Effector memory CD4-positive, alpha-beta T cell (primary cell): ENCODE results near the gene IL6R.
A peak's percentile ranks its signal among the peaks of the same experiment; 100 is the strongest.
"Not testable (repeated sequence)": the region's sequence is repeated elsewhere in the genome, so short reads cannot be mapped to it uniquely, and the experiment has no call there.

Source experiments
- DNase-seq, 3 donors: peaks; one replicate each; pipeline ENCODE4 v3.0.0-alpha.2; 2020
- H3K27ac ChIP-seq: 2 replicates; pipeline ENCODE4 v1.7.0; 2013; ENCODE audit warnings: mild to moderate bottlenecking, low read length, moderate library complexity; ENCODE audit not compliant: insufficient read depth, poor library complexity, severe bottlenecking
- H3K27me3 ChIP-seq: replicated peaks from 2 replicates; pipeline ENCODE4 v1.7.0; 2013; ENCODE audit warnings: mild to moderate bottlenecking, low read length; ENCODE audit not compliant: insufficient read depth, control insufficient read depth, poor library complexity, severe bottlenecking
- H3K36me3 ChIP-seq: 2 replicates; pipeline ENCODE4 v1.7.0; 2013; ENCODE audit warnings: mild to moderate bottlenecking, low read length, moderate library complexity; ENCODE audit not compliant: control insufficient read depth, insufficient read depth
- H3K4me1 ChIP-seq: 2 replicates; pipeline ENCODE4 v1.7.0; 2013; ENCODE audit warnings: low read length, mild to moderate bottlenecking; ENCODE audit not compliant: control insufficient read depth, insufficient read depth, poor library complexity, severe bottlenecking
- H3K4me3 ChIP-seq: 2 replicates; pipeline ENCODE4 v1.7.0; 2013; ENCODE audit warnings: low read length, low read depth, mild to moderate bottlenecking; ENCODE audit not compliant: insufficient read depth, poor library complexity, severe bottlenecking
- H3K9me3 ChIP-seq: 2 replicates; pipeline ENCODE4 v1.7.0; 2013; ENCODE audit warnings: mild to moderate bottlenecking, low read length, moderate library complexity; ENCODE audit not compliant: control insufficient read depth

IL6R gene

GRCh38 chr1:154478013-154478412 is 72.9 kb downstream of the IL6R start:
- Histone ChIP-seq H3K9me3 (no peaks in the 10 kb centered on the region), H3K4me3 (no peak overlapping the region), H3K27me3 (no peaks in the 10 kb centered on the region), H3K27ac (no peak overlapping the region), H3K36me3 (no peaks in the 10 kb centered on the region), H3K4me1 (no peaks in the 10 kb centered on the region)
- no peak for DNase-seq

- Histone ChIP-seq H3K4me1 (no peaks in the 10 kb centered on the region), H3K27me3 (no peaks in the 10 kb centered on the region), H3K9me3 (no peaks in the 10 kb centered on the region), H3K4me3 (no peak overlapping the region), H3K27ac (no peak overlapping the region), H3K36me3 (no peaks in the 10 kb centered on the region)
- no peak for DNase-seq
Observed at GRCh38 chr1:154478639-154479038, 73.5 kb downstream of the IL6R start.

- H3K4me1 ChIP-seq, result no peaks in the 10 kb centered on the region
- peak in 2 of 3 donors; percentile 33 to 43 for DNase-seq
Observed at GRCh38 chr1:154479764-154480421, 74.8 kb downstream of the IL6R start.

GRCh38 chr1:154481053-154481452 is 75.9 kb downstream of the IL6R start:
- Histone ChIP-seq H3K9me3 (no peaks in the 10 kb centered on the region), H3K4me1 (no peaks in the 10 kb centered on the region), H3K36me3 (no peaks in the 10 kb centered on the region), H3K27me3 (no peaks in the 10 kb centered on the region), H3K27ac (no peak overlapping the region), H3K4me3 (no peak overlapping the region)
- no peak for DNase-seq

More at GRCh38 chr1:154479764-154480421, 74.8 kb downstream of the IL6R start:
- H3K9me3 ChIP-seq, result no peaks in the 10 kb centered on the region
- no peaks in the 10 kb centered on the region for H3K27me3 ChIP-seq
- H3K4me3 ChIP-seq, result no peak overlapping the region
- H3K36me3 ChIP-seq, result no peaks in the 10 kb centered on the region
- H3K27ac ChIP-seq, result no peak overlapping the region

- DNase-seq, result no peak
- no peaks in the 10 kb centered on the region for H3K9me3 ChIP-seq
- H3K4me3 ChIP-seq, result no peak overlapping the region
- no peaks in the 10 kb centered on the region for H3K4me1 ChIP-seq
- no peaks in the 10 kb centered on the region for H3K36me3 ChIP-seq
- no peak overlapping the region for H3K27ac ChIP-seq
- no peaks in the 10 kb centered on the region for H3K27me3 ChIP-seq
Observed at GRCh38 chr1:154483941-154484803, 79.0 kb downstream of the IL6R start.

- H3K9me3 ChIP-seq, result no peaks in the 10 kb centered on the region
- no peak overlapping the region for H3K27ac ChIP-seq
- no peaks in the 10 kb centered on the region for H3K4me1 ChIP-seq
Observed at GRCh38 chr1:154485106-154485505, 80.0 kb downstream of the IL6R start.

GRCh38 chr1:154485910-154486496 is 80.9 kb downstream of the IL6R start:
- Histone ChIP-seq H3K27ac (no peak overlapping the region), H3K9me3 (no peaks in the 10 kb centered on the region), H3K36me3 (no peaks in the 10 kb centered on the region), H3K27me3 (no peaks in the 10 kb centered on the region), H3K4me1 (no peaks in the 10 kb centered on the region), H3K4me3 (no peak overlapping the region)
- no peak for DNase-seq

More at GRCh38 chr1:154485106-154485505, 80.0 kb downstream of the IL6R start:
- Histone ChIP-seq H3K36me3 (no peaks in the 10 kb centered on the region), H3K27me3 (no peaks in the 10 kb centered on the region), H3K4me3 (no peak overlapping the region)
- DNase-seq, result no peak

GRCh38 chr1:154486756-154487155 is 81.6 kb downstream of the IL6R start:
- not testable (repeated sequence) for DNase-seq, H3K36me3 ChIP-seq, H3K4me3 ChIP-seq, H3K27me3 ChIP-seq, H3K4me1 ChIP-seq, H3K9me3 ChIP-seq, H3K27ac ChIP-seq

- Histone ChIP-seq H3K9me3 (no peaks in the 10 kb centered on the region), H3K4me3 (no peak overlapping the region), H3K27me3 (no peaks in the 10 kb centered on the region), H3K36me3 (no peaks in the 10 kb centered on the region), H3K4me1 (peaks cover 20% of the 10 kb centered on the region), H3K27ac (no peak overlapping the region)
- DNase-seq, result no peak
Observed at GRCh38 chr1:154488922-154489321, 83.8 kb downstream of the IL6R start.
